Liver (tissue), 3 donors: Measurements from ENCODE around the gene SPON2.

Experiments used
- CTCF ChIP-seq: fragments of 150-350 bp; IDR thresholded peaks from 2 replicates; pipeline ENCODE4 v1.5.1; 2017; ENCODE audit warnings: improper control_type of control experiment, low read depth, low read length; ENCODE audit not compliant: missing input control
- GABPA ChIP-seq, 2 donors: IDR thresholded peaks in 1 of 2; conservative IDR thresholded peaks in 1 of 2; 2 replicates each; pipeline ENCODE4 v1.6.1; 2016; ENCODE audit warnings: antibody characterized with exemption in 2 of 2, mild to moderate bottlenecking in 1 of 2, moderate library complexity in 1 of 2
- JUND ChIP-seq, 2 donors: IDR thresholded peaks; 2 replicates each; pipeline ENCODE4 v1.6.1; 2016; ENCODE audit warnings: antibody characterized with exemption in 2 of 2
- MAX ChIP-seq: IDR thresholded peaks from 2 replicates; pipeline ENCODE4 v1.6.1; 2016; ENCODE audit warnings: antibody characterized with exemption
- RAD21 ChIP-seq, 2 donors: IDR thresholded peaks; 2 replicates each; pipeline ENCODE4 v1.6.1; 2016; ENCODE audit warnings: antibody characterized with exemption in 2 of 2, mild to moderate bottlenecking in 2 of 2
- SP1 ChIP-seq: IDR thresholded peaks from 2 replicates; pipeline ENCODE4 v1.6.1; 2018; ENCODE audit warnings: antibody characterized with exemption, mild to moderate bottlenecking
- TAF1 ChIP-seq: conservative IDR thresholded peaks from 2 replicates; pipeline ENCODE4 v1.6.1; 2016; ENCODE audit warnings: antibody characterized with exemption, mild to moderate bottlenecking
- donor health status: healthy.
- donor health status: healthy.

- TF ChIP-seq CTCF (no peak), GABPA (IDR thresholded peaks at IDR 0.05 in 1 of 2, conservative IDR thresholded peaks at IDR 0.05 in 1 of 2) (no peak), JUND (IDR thresholded peaks at IDR 0.05) (no peak), MAX (no peak), TAF1 (no peak), SP1 (no peak), RAD21 (IDR thresholded peaks at IDR 0.05) (no peak)
These were observed 32.0 kb upstream of the SPON2 start for GRCh38 chr4:1204286-1204827.
